CD4-positive, alpha-beta memory T cell (primary cell): ENCODE data around the gene ATRNL1. TPM values are rescaled to one million over a fixed set of nuclear protein-coding genes. Genes with fewer than 3 reads are reported as not detected.

Experiments used
- CTCF ChIA-PET: fragments of 350-600 bp; sonication (Branson Sonifier 250); formaldehyde crosslinking; loops from one replicate; lab custom pipeline; 2021; ENCODE audit warnings: inconsistent platforms; ENCODE audit not compliant: partially characterized antibody; lab: Charles Lee
- POLR2A ChIA-PET: fragments of 350-600 bp; sonication (Branson Sonifier 250); formaldehyde crosslinking; loops from one replicate; lab custom pipeline; 2021; ENCODE audit not compliant: partially characterized antibody; lab: Charles Lee
- DNase-seq, 5 donors: peaks; one replicate each; pipeline versions ENCODE4 v3.0.0 to v3.0.0-alpha.2; 2020 to 2022; ENCODE audit warnings: mixed read lengths in 1 of 5
- H3K27ac ChIP-seq: one replicate; pipeline ENCODE4 v1.7.0; 2013; ENCODE audit warnings: low read depth, low read length
- H3K27me3 ChIP-seq: 2 replicates; pipeline ENCODE4 v1.7.0; 2013; ENCODE audit warnings: mild to moderate bottlenecking, low read length, moderate library complexity; ENCODE audit not compliant: insufficient read depth
- H3K36me3 ChIP-seq: 2 replicates; pipeline ENCODE4 v1.7.0; 2013; ENCODE audit warnings: mild to moderate bottlenecking, low read length, moderate library complexity; ENCODE audit not compliant: insufficient read depth
- H3K4me1 ChIP-seq: 2 replicates; pipeline ENCODE4 v1.7.0; 2013; ENCODE audit warnings: mild to moderate bottlenecking, low read length, moderate library complexity; ENCODE audit not compliant: insufficient read depth
- H3K4me3 ChIP-seq, 2 donors: one replicate each; pipeline ENCODE4 v1.7.0; 2013; ENCODE audit warnings: low read length in 2 of 2, mild to moderate bottlenecking in 1 of 2
- H3K9me3 ChIP-seq, 2 donors: one replicate each; pipeline ENCODE4 v1.7.0; 2013; ENCODE audit warnings: low read length in 2 of 2, control low read depth in 1 of 2; ENCODE audit not compliant: control insufficient read depth in 1 of 2
- H3K27ac Mint-ChIP-seq, 7 donors: one replicate each; pipeline ENCODE4 v1.8.0; 2020 to 2021; ENCODE audit warnings: mixed read lengths in 7 of 7, mild to moderate bottlenecking in 6 of 7, inconsistent platforms in 3 of 7, moderate library complexity in 3 of 7
- H3K27me3 Mint-ChIP-seq, 2 donors: one replicate each; pipeline ENCODE4 v1.8.0; 2020 to 2021; ENCODE audit warnings: mixed read lengths in 2 of 2
- H3K36me3 Mint-ChIP-seq, 2 donors: one replicate each; pipeline ENCODE4 v1.8.0; 2020 to 2021; ENCODE audit warnings: mixed read lengths in 2 of 2, inconsistent platforms in 1 of 2, mild to moderate bottlenecking in 1 of 2
- H3K4me1 Mint-ChIP-seq, 4 donors: one replicate each; pipeline ENCODE4 v1.8.0; 2020 to 2021; ENCODE audit warnings: mixed read lengths in 4 of 4, mild to moderate bottlenecking in 1 of 4
- H3K4me3 Mint-ChIP-seq, 8 donors: one replicate each; pipeline ENCODE4 v1.8.0; 2020 to 2021; ENCODE audit warnings: mixed read lengths in 8 of 8, mild to moderate bottlenecking in 7 of 8, moderate library complexity in 6 of 8, inconsistent platforms in 3 of 8
- H3K9me3 Mint-ChIP-seq, 8 donors: one replicate each; pipeline ENCODE4 v1.8.0; 2020 to 2021; ENCODE audit warnings: mixed read lengths in 8 of 8, mild to moderate bottlenecking in 5 of 8, inconsistent platforms in 3 of 8, moderate library complexity in 1 of 8
- intact Hi-C: fragments of 100-400 bp; cut with micrococcal nuclease; formaldehyde crosslinking; loops from one replicate; pipeline ENCODE4 v1.15.1; 2023
- polyA plus RNA-seq, 2 donors: library from polyadenylated mRNA; unstranded; fragments of 300-500 nt; fragmentation: Illumina TruSeq; gene quantifications; one replicate each; pipeline ENCODE4 v1.2.3, GENCODE V29; 2021
- total RNA-seq, 2 experiments: library from RNA; stranded (reverse); gene quantifications; one replicate each; pipeline ENCODE4 v1.2.3, GENCODE V29; 2021

Gene ATRNL1
- total and polyA plus RNA-seq, 4 experiments from 2014 or later, result 0.23 to 0.50 TPM; not detected in 2

DNA sequence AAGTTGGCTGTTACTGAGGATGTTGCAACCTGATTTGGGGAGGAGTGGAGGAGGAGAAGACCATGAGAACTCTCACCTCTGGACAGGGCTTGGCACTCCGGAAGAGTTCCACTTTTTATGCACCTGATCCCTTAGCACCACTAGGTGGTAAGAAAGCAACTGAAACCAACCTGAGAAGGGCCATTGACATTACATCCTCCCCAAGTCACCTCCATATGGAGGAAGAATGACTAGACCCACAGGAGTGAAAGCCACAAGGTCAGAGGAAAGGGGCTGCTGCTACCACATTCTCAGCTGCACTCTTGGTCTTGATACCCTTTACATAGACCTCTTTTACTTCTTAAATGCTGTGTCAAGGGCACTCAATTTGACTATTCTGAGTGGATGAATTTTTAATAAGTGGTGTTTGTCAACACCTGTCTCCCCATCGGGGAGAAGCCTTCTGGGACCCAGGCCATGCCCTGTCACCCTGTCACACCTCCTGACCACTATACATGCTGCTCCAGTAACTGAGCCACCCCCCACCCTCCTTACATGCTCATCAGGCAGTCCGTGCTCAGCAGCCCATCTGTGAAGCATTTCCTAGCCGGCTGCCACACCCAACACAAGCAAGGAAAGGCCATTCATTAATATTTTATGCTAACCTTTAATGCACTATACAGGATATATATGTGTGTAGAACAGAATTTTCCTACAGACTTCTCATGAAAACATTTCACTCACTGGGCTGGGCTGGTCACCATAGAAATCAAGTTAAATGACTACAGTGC is 817.0 kb downstream of the ATRNL1 start:
- intact Hi-C loops, result no loop called here
- H3K27ac Mint-ChIP-seq, result no peak overlapping the region
- H3K4me3 Mint-ChIP-seq, result no peak overlapping the region
- Histone ChIP-seq H3K36me3 (no peaks in the 10 kb centered on the region), H3K27ac (no peak overlapping the region), H3K27me3 (no peaks in the 10 kb centered on the region), H3K4me1 (no peaks in the 10 kb centered on the region), H3K4me3 (no peak overlapping the region), H3K9me3 (no peaks in the 10 kb centered on the region)
- no peak for DNase-seq
- H3K36me3 Mint-ChIP-seq, result no peaks in the 10 kb centered on the region
- ChIA-PET POLR2A (no interaction called here), CTCF (no interaction called here)
- no peaks in the 10 kb centered on the region for H3K4me1 Mint-ChIP-seq
- peaks cover 0 to 6% (median 3%) of the 10 kb centered on the region in 8 donors for H3K9me3 Mint-ChIP-seq
- H3K27me3 Mint-ChIP-seq, result no peaks in the 10 kb centered on the region

DNA sequence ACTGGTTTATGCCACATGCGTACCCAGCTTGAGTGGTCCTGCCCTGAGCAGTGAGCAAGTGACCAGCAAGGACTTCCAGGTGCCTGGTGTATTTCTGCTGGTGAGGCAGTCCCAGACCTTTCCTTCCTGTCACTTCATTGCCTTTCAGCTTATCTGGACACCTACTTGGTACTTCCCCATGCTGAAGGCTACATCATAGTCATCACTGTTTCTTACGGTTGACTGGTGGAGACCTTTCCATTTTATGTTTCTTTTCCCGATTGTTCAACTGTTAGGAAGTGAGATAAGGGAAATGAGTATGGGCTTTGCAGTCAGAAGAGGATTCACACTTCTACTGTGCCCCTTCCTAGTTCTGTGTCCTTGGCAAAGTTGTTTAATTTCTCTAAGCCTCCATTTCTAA is 821.3 kb downstream of the ATRNL1 start:
- no peak overlapping the region for H3K4me3 ChIP-seq
- Mint-ChIP-seq H3K4me3 (no peak overlapping the region), H3K36me3 (no peaks in the 10 kb centered on the region), H3K9me3 (peaks cover 0 to 11% (median 3%) of the 10 kb centered on the region in 8 donors), H3K27ac (no peak overlapping the region), H3K27me3 (no peaks in the 10 kb centered on the region), H3K4me1 (no peaks in the 10 kb centered on the region)
- H3K9me3 ChIP-seq, result no peaks in the 10 kb centered on the region
- intact Hi-C loops, result no loop called here
- H3K27me3 ChIP-seq, result no peaks in the 10 kb centered on the region
- H3K27ac ChIP-seq, result no peak overlapping the region
- H3K4me1 ChIP-seq, result no peaks in the 10 kb centered on the region
- ChIA-PET POLR2A (no interaction called here), CTCF (no interaction called here)
- no peak for DNase-seq
- H3K36me3 ChIP-seq, result no peaks in the 10 kb centered on the region

DNA sequence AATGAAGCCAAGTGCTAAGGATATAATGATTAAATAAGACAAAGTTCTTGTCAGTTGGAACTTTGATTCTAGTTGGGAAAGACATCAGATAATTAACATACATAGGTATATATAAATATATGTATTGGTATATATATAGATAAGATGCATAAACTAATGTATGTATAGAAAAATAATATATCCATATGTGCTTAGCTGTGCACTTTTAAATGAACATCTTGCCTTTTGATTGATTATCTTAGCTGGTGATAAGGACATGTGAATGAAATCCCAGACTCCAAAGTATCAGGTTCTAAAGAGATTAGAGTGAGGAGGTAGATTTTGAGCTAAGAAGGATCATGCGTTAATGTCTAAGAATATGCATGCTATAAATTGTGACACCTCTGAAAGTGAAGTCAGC is 822.3 kb downstream of the ATRNL1 start:
- DNase-seq, result no peak
- no peak overlapping the region for H3K27ac Mint-ChIP-seq
- peaks cover 0 to 13% (median 5%) of the 10 kb centered on the region in 8 donors for H3K9me3 Mint-ChIP-seq
- Histone ChIP-seq H3K27ac (no peak overlapping the region), H3K4me1 (no peaks in the 10 kb centered on the region), H3K27me3 (no peaks in the 10 kb centered on the region), H3K36me3 (no peaks in the 10 kb centered on the region), H3K4me3 (no peak overlapping the region), H3K9me3 (no peaks in the 10 kb centered on the region)
- intact Hi-C loops, result no loop called here
- H3K4me1 Mint-ChIP-seq, result no peaks in the 10 kb centered on the region
- H3K27me3 Mint-ChIP-seq, result no peaks in the 10 kb centered on the region
- CTCF ChIA-PET, result no interaction called here
- no peaks in the 10 kb centered on the region for H3K36me3 Mint-ChIP-seq
- POLR2A ChIA-PET, result no interaction called here
- no peak overlapping the region for H3K4me3 Mint-ChIP-seq

GRCh38 chr10:115918812-115919211 is 825.6 kb downstream of the ATRNL1 start:
- intact Hi-C loops, result no loop called here
- Mint-ChIP-seq H3K4me3 (no peak overlapping the region), H3K27ac (no peak overlapping the region), H3K9me3 (peaks cover 0 to 8% (median 4%) of the 10 kb centered on the region in 8 donors), H3K36me3 (no peaks in the 10 kb centered on the region), H3K27me3 (no peaks in the 10 kb centered on the region), H3K4me1 (no peaks in the 10 kb centered on the region)
- H3K4me1 ChIP-seq, result no peaks in the 10 kb centered on the region
- no peak for DNase-seq
- no peak overlapping the region for H3K4me3 ChIP-seq
- H3K36me3 ChIP-seq, result no peaks in the 10 kb centered on the region
- H3K9me3 ChIP-seq, result no peaks in the 10 kb centered on the region
- CTCF ChIA-PET, result no interaction called here
- no peak overlapping the region for H3K27ac ChIP-seq
- H3K27me3 ChIP-seq, result no peaks in the 10 kb centered on the region
- POLR2A ChIA-PET, result no interaction called here

DNA sequence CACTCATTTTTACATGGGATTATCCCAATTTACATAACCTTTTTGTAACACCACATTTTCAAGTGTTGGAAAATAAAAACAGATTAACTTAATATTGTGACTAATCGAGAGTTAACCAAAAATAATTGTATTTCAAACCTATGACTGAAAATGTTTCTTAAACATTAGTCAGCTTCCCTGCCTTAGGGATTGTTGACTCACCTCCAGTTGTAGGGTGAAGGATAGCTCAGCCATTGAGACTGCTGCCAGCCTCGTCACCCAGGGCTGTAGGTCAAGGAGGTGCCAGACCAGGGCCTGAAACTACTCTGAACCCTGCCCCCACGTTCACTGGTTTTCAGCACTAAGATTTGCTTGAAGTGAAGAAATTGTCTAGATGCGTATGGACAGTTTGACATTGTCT is 828.6 kb downstream of the ATRNL1 start:
- H3K27me3 ChIP-seq, result no peaks in the 10 kb centered on the region
- H3K36me3 ChIP-seq, result no peaks in the 10 kb centered on the region
- H3K36me3 Mint-ChIP-seq, result no peaks in the 10 kb centered on the region
- intact Hi-C loops, result no loop called here
- ChIA-PET CTCF (no interaction called here), POLR2A (no interaction called here)
- H3K9me3 Mint-ChIP-seq, result peaks cover 2 to 10% (median 4%) of the 10 kb centered on the region in 8 donors
- no peaks in the 10 kb centered on the region for H3K9me3 ChIP-seq
- no peak overlapping the region for H3K4me3 Mint-ChIP-seq
- no peak for DNase-seq
- no peak overlapping the region for H3K4me3 ChIP-seq
- H3K4me1 Mint-ChIP-seq, result no peaks in the 10 kb centered on the region
- no peak overlapping the region for H3K27ac ChIP-seq
- no peaks in the 10 kb centered on the region for H3K4me1 ChIP-seq
- H3K27me3 Mint-ChIP-seq, result no peaks in the 10 kb centered on the region
- H3K27ac Mint-ChIP-seq, result no peak overlapping the region

- intact Hi-C loops, result no loop called here
- no peaks in the 10 kb centered on the region for H3K9me3 ChIP-seq
- Mint-ChIP-seq H3K36me3 (no peaks in the 10 kb centered on the region), H3K4me1 (no peaks in the 10 kb centered on the region), H3K9me3 (peaks cover 0 to 6% (median 1%) of the 10 kb centered on the region in 8 donors), H3K27me3 (no peaks in the 10 kb centered on the region), H3K27ac (no peak overlapping the region), H3K4me3 (no peak overlapping the region)
- H3K27ac ChIP-seq, result no peak overlapping the region
- DNase-seq, result no peak
- ChIA-PET CTCF (no interaction called here), POLR2A (no interaction called here)
- no peaks in the 10 kb centered on the region for H3K27me3 ChIP-seq
- no peaks in the 10 kb centered on the region for H3K36me3 ChIP-seq
- H3K4me3 ChIP-seq, result no peak overlapping the region
- no peaks in the 10 kb centered on the region for H3K4me1 ChIP-seq
These were observed 838.1 kb downstream of the ATRNL1 start for GRCh38 chr10:115931309-115931708.

DNA sequence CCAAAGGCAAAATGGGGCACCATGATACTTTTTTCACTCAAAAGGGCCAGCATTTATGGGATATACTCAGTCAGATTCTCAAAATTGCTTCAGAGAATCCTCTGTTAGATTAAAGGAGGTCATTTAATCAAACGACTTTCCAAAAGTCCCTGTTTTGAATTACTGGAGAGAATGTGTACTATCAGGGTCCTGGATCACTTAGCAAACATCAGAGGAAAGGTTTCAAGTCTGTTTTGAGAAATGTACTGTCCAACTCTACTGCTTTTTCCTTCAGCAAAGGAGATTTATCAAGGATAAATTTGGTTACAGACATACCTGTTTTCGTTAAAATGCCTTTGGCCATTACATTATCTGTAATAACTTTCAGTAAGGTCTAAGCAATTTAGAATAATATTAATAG is 838.9 kb downstream of the ATRNL1 start:
- Histone ChIP-seq H3K4me1 (no peaks in the 10 kb centered on the region), H3K27ac (no peak overlapping the region), H3K27me3 (no peaks in the 10 kb centered on the region), H3K9me3 (no peaks in the 10 kb centered on the region), H3K4me3 (no peak overlapping the region), H3K36me3 (no peaks in the 10 kb centered on the region)
- Mint-ChIP-seq H3K4me1 (no peaks in the 10 kb centered on the region), H3K4me3 (no peak overlapping the region), H3K27ac (no peak overlapping the region), H3K9me3 (peaks cover 0 to 8% (median 1%) of the 10 kb centered on the region in 8 donors), H3K27me3 (no peaks in the 10 kb centered on the region), H3K36me3 (no peaks in the 10 kb centered on the region)
- no peak for DNase-seq
- POLR2A ChIA-PET, result no interaction called here
- CTCF ChIA-PET, result no interaction called here
- intact Hi-C loops, result no loop called here
